OCI-LY7 (cell line): ENCODE measurements around the gene FIBP.

Source experiments
- CTCF ChIP-seq: fragments of 200-600 bp; sonication (generic); conservative IDR thresholded peaks from 2 replicates; pipeline ENCODE4 v1.5.1; 2014; ENCODE audit warnings: mild to moderate bottlenecking, antibody characterized with exemption, low read length, moderate library complexity, mixed read lengths
- EZH2phosphoT487 ChIP-seq: fragments of 200-600 bp; sonication (generic); IDR thresholded peaks from 2 replicates; pipeline ENCODE4 v1.6.1; 2018; ENCODE audit warnings: low read depth, borderline replicate concordance, mild to moderate bottlenecking, mixed run types, antibody characterized with exemption, low read length, moderate library complexity, mixed read lengths

GRCh38 chr11:65886826-65887722 lies 1.2 kb downstream of the FIBP start:
- TF ChIP-seq CTCF: no peak
- TF ChIP-seq EZH2phosphoT487: no peak
